Fibroblast of pulmonary artery (primary cell): ENCODE data around the gene HOXA2.

Experiments
- DNase-seq: peaks from one replicate; pipeline ENCODE4 v3.0.0-alpha.2; 2010; ENCODE audit warnings: low read depth
- H3K4me3 ChIP-seq: replicated peaks from 2 replicates; pipeline ENCODE4 v1.5.1; 2011; ENCODE audit warnings: low read depth, mild to moderate bottlenecking, control low read depth, low read length, moderate library complexity
- CTCF ChIP-seq: IDR thresholded peaks from 2 replicates; pipeline ENCODE4 v1.5.1; 2011; ENCODE audit warnings: mild to moderate bottlenecking, control low read depth, low read length, inconsistent platforms; ENCODE audit errors: missing control alignments

The HOXA2 gene

GRCh38 chr7:27091941-27092818 lies 10.3 kb downstream of the HOXA2 start:
- H3K4me3 ChIP-seq = no peak overlapping the region
- no peak for DNase-seq
- no peak for TF ChIP-seq CTCF

GRCh38 chr7:27091105-27091504 lies 11.4 kb downstream of the HOXA2 start:
- no peak overlapping the region for H3K4me3 ChIP-seq
- DNase-seq = no peak
- TF ChIP-seq CTCF = no peak

GRCh38 chr7:27088002-27088922 lies 14.2 kb downstream of the HOXA2 start:
- no peak for DNase-seq
- no peak overlapping the region for H3K4me3 ChIP-seq
- TF ChIP-seq CTCF = no peak

GRCh38 chr7:27083646-27084045 lies 18.8 kb downstream of the HOXA2 start:
- TF ChIP-seq CTCF = no peak
- H3K4me3 ChIP-seq = no peak overlapping the region
- no peak for DNase-seq

GRCh38 chr7:27082171-27082570 lies 20.3 kb downstream of the HOXA2 start:
- no peak for DNase-seq
- no peak overlapping the region for H3K4me3 ChIP-seq
- no peak for TF ChIP-seq CTCF

GRCh38 chr7:27080844-27081436 lies 21.5 kb downstream of the HOXA2 start:
- DNase-seq = no peak
- TF ChIP-seq CTCF = no peak
- no peak overlapping the region for H3K4me3 ChIP-seq
